T-helper 17 cell (primary cell): ENCODE results near the gene ANKRD10. TPM values are rescaled to one million over a fixed set of nuclear protein-coding genes. Genes with fewer than 3 reads are reported as not detected.
"Not testable (repeated sequence)": the region's sequence is repeated elsewhere in the genome, so short reads cannot be mapped to it uniquely, and the experiment has no call there.

Experiments used
- ATAC-seq: fragments of 150-1000 bp; cut with Tn5 transposase; 2 replicates; pipeline ENCODE4 v1.10.0; 2021; ENCODE audit warnings: mild to moderate bottlenecking, moderate library complexity
- DNase-seq, 3 donors: peaks; one replicate each; pipeline versions ENCODE4 v3.0.0 to v3.0.0-alpha.2; 2020 to 2021
- H3K9me3 ChIP-seq: one replicate; pipeline ENCODE4 v1.7.0; 2013; ENCODE audit warnings: low read length, mild to moderate bottlenecking; ENCODE audit not compliant: control insufficient read depth, poor library complexity, severe bottlenecking
- H3K27ac Mint-ChIP-seq: one replicate; pipeline ENCODE4 v1.8.0; 2022; ENCODE audit warnings: mild to moderate bottlenecking, moderate library complexity, mixed read lengths
- H3K27me3 Mint-ChIP-seq: one replicate; pipeline ENCODE4 v1.8.0; 2022; ENCODE audit warnings: mixed read lengths
- H3K36me3 Mint-ChIP-seq: one replicate; pipeline ENCODE4 v1.8.0; 2022; ENCODE audit warnings: low read depth, mixed read lengths
- H3K4me1 Mint-ChIP-seq: one replicate; pipeline ENCODE4 v1.8.0; 2022; ENCODE audit warnings: mild to moderate bottlenecking, mixed read lengths
- H3K4me3 Mint-ChIP-seq: one replicate; pipeline ENCODE4 v1.8.0; 2022; ENCODE audit warnings: mild to moderate bottlenecking, moderate library complexity, mixed read lengths
- total RNA-seq, 4 donors: library from RNA in 2 of 4; stranded (reverse) in 2 of 4; gene quantifications; one replicate each; pipeline ENCODE4 v1.2.3 and lab custom pipeline; 2022 to 2026

ANKRD10 gene
- total RNA-seq, 2 donors from 2014 or later, result 110 to 135 TPM

DNA sequence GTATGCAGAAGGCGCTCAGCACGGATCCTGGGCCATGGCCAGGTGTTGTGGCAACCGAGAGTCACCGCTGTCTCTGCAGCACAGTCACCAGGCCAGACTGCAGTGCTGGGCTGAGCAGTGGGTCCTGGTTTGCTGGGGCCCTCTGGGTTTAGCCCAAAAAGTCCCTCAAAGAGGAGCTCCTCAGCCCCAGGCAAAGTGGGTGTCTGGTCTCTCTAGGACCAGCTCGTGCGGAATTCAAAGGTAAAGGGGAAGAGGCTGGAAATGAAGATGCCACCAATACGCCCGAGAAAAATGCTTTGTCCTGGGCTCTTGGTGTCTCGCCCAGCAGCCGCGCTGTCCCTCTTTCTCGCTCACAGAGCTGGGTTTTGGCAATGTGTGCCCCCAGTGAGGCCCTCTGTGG lies 38.5 kb upstream of the ANKRD10 start:
- H3K4me3 Mint-ChIP-seq, result no peak overlapping the region
- no peaks in the 10 kb centered on the region for H3K4me1 Mint-ChIP-seq
- H3K36me3 Mint-ChIP-seq, result peaks cover 3% of the 10 kb centered on the region
- DNase-seq, result no peak
- H3K9me3 ChIP-seq, result no peaks in the 10 kb centered on the region
- H3K27ac Mint-ChIP-seq, result no peak overlapping the region
- peaks cover 16% of the 10 kb centered on the region for H3K27me3 Mint-ChIP-seq
- ATAC-seq, result no peak

- H3K27me3 Mint-ChIP-seq, result peaks cover 22% of the 10 kb centered on the region
- not testable (repeated sequence) for H3K4me1 Mint-ChIP-seq, H3K9me3 ChIP-seq, ATAC-seq, DNase-seq, H3K4me3 Mint-ChIP-seq, H3K27ac Mint-ChIP-seq, H3K36me3 Mint-ChIP-seq
Observed at GRCh38 chr13:110952135-110952534, 37.3 kb upstream of the ANKRD10 start.

- DNase-seq, result no peak
- ATAC-seq, result no peak
- Mint-ChIP-seq H3K4me1 (no peaks in the 10 kb centered on the region), H3K27me3 (peaks cover 22% of the 10 kb centered on the region), H3K36me3 (peaks cover 3% of the 10 kb centered on the region), H3K4me3 (no peak overlapping the region), H3K27ac (no peak overlapping the region)
- H3K9me3 ChIP-seq, result no peaks in the 10 kb centered on the region
Observed at GRCh38 chr13:110950819-110951570, 36.1 kb upstream of the ANKRD10 start.

GRCh38 chr13:110950356-110950755 lies 35.5 kb upstream of the ANKRD10 start:
- H3K36me3 Mint-ChIP-seq, result peaks cover 3% of the 10 kb centered on the region
- H3K27ac Mint-ChIP-seq, result no peak overlapping the region
- H3K4me1 Mint-ChIP-seq, result no peaks in the 10 kb centered on the region
- no peaks in the 10 kb centered on the region for H3K9me3 ChIP-seq
- ATAC-seq, result no peak
- H3K4me3 Mint-ChIP-seq, result no peak overlapping the region
- H3K27me3 Mint-ChIP-seq, result peaks cover 22% of the 10 kb centered on the region
- no peak for DNase-seq

DNA sequence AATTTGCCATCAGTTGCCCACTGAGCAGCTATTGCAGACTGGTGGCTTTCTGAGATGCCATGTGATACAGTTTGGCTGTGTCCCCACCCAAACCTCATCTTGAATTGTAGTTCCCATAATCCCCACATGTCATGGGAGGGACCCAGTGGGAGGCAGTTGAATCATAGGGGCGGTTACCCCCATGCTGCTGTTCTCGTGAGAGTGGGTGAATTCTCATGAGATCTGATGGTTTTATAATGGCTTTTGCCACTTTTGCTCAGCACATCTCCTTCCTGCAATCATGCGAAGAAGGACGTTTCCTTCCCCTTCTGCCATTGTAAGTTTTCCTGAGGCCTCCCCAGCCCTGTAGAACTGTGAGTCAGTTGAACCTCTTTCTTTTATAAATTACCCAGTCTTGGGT lies 34.8 kb upstream of the ANKRD10 start:
- DNase-seq (no peak), ATAC-seq (no peak)
- Mint-ChIP-seq H3K27me3 (peaks cover 22% of the 10 kb centered on the region), H3K36me3 (peaks cover 3% of the 10 kb centered on the region), H3K27ac (no peak overlapping the region), H3K4me1 (no peaks in the 10 kb centered on the region), H3K4me3 (no peak overlapping the region)
- H3K9me3 ChIP-seq, result no peaks in the 10 kb centered on the region

DNA sequence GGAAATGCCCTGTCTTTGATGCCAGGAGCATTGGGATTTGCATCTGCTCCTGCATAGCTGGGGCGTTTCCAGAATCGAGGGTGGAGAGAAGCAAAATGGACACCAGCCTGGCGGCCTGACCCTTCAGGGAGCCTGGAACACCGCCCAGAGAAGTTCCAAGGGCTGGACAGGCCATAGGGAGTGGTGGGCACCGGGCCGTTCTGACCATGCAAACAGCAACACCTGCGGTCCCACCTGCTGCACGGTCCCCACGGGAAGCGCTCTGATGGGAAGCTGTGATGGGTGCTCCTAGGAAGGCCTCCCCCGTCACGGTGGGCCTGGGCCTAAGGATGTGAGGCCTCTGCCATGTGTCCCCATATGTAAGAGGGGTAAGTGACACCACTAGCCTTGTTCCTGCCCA lies 34.2 kb upstream of the ANKRD10 start:
- Mint-ChIP-seq H3K27me3 (peaks cover 22% of the 10 kb centered on the region), H3K36me3 (peaks cover 3% of the 10 kb centered on the region)

DNA sequence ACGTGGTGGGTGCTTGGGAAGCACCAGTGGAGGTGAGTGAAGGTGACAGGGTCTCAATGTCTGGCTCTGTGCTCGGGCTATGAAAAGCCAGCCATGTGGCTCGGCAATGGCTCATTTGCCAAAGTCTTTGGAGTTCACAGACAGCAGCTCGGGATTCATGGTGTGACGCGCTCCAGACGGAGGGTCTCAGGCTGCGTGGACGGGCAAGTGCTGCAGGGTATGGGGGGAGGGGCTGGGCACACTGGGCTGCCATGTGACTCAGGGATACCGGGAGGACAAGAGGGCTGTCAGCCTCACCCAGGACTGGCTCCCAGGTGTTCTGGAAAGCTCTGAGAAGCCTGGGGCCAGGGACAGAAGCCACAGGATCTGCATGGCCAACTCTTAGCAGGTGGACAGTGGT lies 32.5 kb upstream of the ANKRD10 start:
- ATAC-seq, H3K27ac Mint-ChIP-seq, DNase-seq, H3K36me3 Mint-ChIP-seq, H3K4me3 Mint-ChIP-seq, H3K4me1 Mint-ChIP-seq, H3K9me3 ChIP-seq: not testable (repeated sequence)
- peaks cover 17% of the 10 kb centered on the region for H3K27me3 Mint-ChIP-seq

More for the DNA sequence above, 34.2 kb upstream of the ANKRD10 start:
- H3K4me1 Mint-ChIP-seq, result peaks cover under 1% of the 10 kb centered on the region
- H3K9me3 ChIP-seq, result no peaks in the 10 kb centered on the region
- DNase-seq (no peak), ATAC-seq (no peak)
- H3K4me3 Mint-ChIP-seq, result no peak overlapping the region
- H3K27ac Mint-ChIP-seq, result no peak overlapping the region

- Mint-ChIP-seq H3K4me3 (no peak overlapping the region), H3K27ac (no peak overlapping the region), H3K27me3 (peaks cover 14% of the 10 kb centered on the region), H3K4me1 (peaks cover 5% of the 10 kb centered on the region), H3K36me3 (peaks cover 3% of the 10 kb centered on the region)
- no peak for ATAC-seq
- H3K9me3 ChIP-seq, result no peaks in the 10 kb centered on the region
- DNase-seq, result no peak
Observed at GRCh38 chr13:110945928-110946570, 31.2 kb upstream of the ANKRD10 start.

DNA sequence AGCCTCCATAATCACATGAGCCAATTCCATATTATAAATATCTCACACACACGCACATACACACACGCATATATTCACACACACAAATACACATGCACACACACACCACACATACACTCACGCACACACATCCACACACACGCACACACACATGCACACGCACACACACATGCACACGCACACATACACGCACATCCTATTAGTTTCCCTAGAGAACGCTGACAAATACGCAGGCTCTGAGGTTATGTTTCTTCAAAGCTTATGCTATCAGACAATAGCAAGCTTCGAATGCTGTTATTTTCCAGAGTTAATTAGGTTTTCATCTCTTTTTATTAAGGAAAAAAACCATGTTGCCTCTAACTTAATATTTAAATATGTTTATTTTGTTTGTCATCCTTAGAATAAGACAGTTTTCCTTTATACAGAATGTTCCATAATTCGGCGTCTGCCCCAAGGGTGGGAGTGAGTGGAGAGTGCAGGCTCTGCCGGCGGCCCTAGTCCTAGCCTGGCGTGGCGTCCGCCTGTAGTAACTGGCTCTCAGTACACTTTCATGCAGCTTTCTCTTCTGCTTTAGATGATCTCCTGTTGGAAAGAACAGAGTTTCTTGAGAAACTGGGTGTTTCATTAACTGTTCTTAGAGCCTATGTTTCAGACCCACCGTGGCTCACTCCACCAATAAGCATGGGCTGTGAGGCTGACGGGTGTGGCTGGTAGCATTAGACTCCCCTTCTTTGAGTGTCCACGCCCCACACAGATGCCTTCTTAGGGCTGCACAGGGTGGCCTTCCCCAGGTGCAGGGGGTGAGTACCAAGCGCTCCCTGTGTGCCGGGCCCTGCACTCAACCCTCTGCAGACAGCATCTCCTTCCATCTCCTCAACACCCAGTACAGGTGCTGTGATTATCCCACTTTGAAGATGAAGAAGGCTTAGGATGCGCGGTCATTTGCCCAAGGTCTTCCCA lies 30.4 kb upstream of the ANKRD10 start:
- H3K4me1 Mint-ChIP-seq, result peaks cover 5% of the 10 kb centered on the region
- no peak overlapping the region for H3K27ac Mint-ChIP-seq
- no peaks in the 10 kb centered on the region for H3K36me3 Mint-ChIP-seq
- no peak for ATAC-seq
- H3K4me3 Mint-ChIP-seq, result no peak overlapping the region
- DNase-seq, result no peak
- peaks cover 6% of the 10 kb centered on the region for H3K27me3 Mint-ChIP-seq
- H3K9me3 ChIP-seq, result no peaks in the 10 kb centered on the region

GRCh38 chr13:110944121-110944967 lies 29.5 kb upstream of the ANKRD10 start:
- H3K27me3 Mint-ChIP-seq, result peaks cover 5% of the 10 kb centered on the region
- DNase-seq (no peak), ATAC-seq (peak; percentile 57)

GRCh38 chr13:110942248-110942981 lies 27.5 kb upstream of the ANKRD10 start:
- ATAC-seq, result no peak
- H3K4me3 Mint-ChIP-seq, result no peak overlapping the region
- H3K4me1 Mint-ChIP-seq, result peaks cover 5% of the 10 kb centered on the region
- DNase-seq, result no peak
- no peaks in the 10 kb centered on the region for H3K36me3 Mint-ChIP-seq
- no peaks in the 10 kb centered on the region for H3K27me3 Mint-ChIP-seq
- H3K9me3 ChIP-seq, result no peaks in the 10 kb centered on the region
- no peak overlapping the region for H3K27ac Mint-ChIP-seq

More at GRCh38 chr13:110944121-110944967, 29.5 kb upstream of the ANKRD10 start:
- H3K9me3 ChIP-seq, result no peaks in the 10 kb centered on the region
- H3K4me1 Mint-ChIP-seq, result peaks cover 5% of the 10 kb centered on the region
- no peaks in the 10 kb centered on the region for H3K36me3 Mint-ChIP-seq
- no peak overlapping the region for H3K27ac Mint-ChIP-seq
- no peak overlapping the region for H3K4me3 Mint-ChIP-seq
